Activated CD8-positive, alpha-beta T cell treated with anti-CD3 and anti-CD28 coated beads for 36 hours (primary cell): Measurements from ENCODE around the gene ECHDC3. TPM values are rescaled to one million over a fixed set of nuclear protein-coding genes. Genes with fewer than 3 reads are reported as not detected.

Experiments
- ATAC-seq: fragments of 200-7000 bp; cut with Tn5 transposase; one replicate; pipeline ENCODE4 v1.10.0; 2021; ENCODE audit warnings: mild to moderate bottlenecking, moderate library complexity
- CTCF ChIA-PET: fragments of 350-600 bp; sonication (Branson Sonifier 250); formaldehyde crosslinking; loops from one replicate; lab custom pipeline; 2021; ENCODE audit warnings: antibody characterized with exemption; lab: Charles Lee
- POLR2A ChIA-PET: fragments of 350-600 bp; sonication (Branson Sonifier 250); formaldehyde crosslinking; loops from one replicate; lab custom pipeline; 2021; ENCODE audit warnings: antibody characterized with exemption; lab: Charles Lee
- DNase-seq: peaks from one replicate; pipeline ENCODE4 v3.0.0-alpha.2; 2020
- H3K27ac Mint-ChIP-seq: one replicate; pipeline ENCODE4 v1.8.0; 2021; ENCODE audit warnings: mild to moderate bottlenecking, mixed read lengths
- H3K27me3 Mint-ChIP-seq: one replicate; pipeline ENCODE4 v1.8.0; 2021; ENCODE audit warnings: mixed read lengths
- H3K36me3 Mint-ChIP-seq: one replicate; pipeline ENCODE4 v1.8.0; 2021; ENCODE audit warnings: low read depth, mixed read lengths
- H3K4me1 Mint-ChIP-seq: one replicate; pipeline ENCODE4 v1.8.0; 2021; ENCODE audit warnings: low read depth, mixed read lengths
- H3K4me3 Mint-ChIP-seq: one replicate; pipeline ENCODE4 v1.8.0; 2021; ENCODE audit warnings: mild to moderate bottlenecking, moderate library complexity, mixed read lengths
- H3K9me3 Mint-ChIP-seq: one replicate; pipeline ENCODE4 v1.8.0; 2021; ENCODE audit warnings: mixed read lengths
- CTCF ChIP-seq: fragments of 200-600 bp; IDR thresholded peaks from one replicate; pipeline ENCODE4 v1.8.0; 2022; ENCODE audit warnings: antibody characterized with exemption, mild to moderate bottlenecking
- intact Hi-C: fragments of 100-400 bp; cut with micrococcal nuclease; formaldehyde crosslinking; loops from one replicate; pipeline ENCODE4 v1.10.0; 2022
- total RNA-seq, 2 experiments: library from RNA; stranded (reverse); gene quantifications; one replicate each; pipeline ENCODE4 v1.2.3, GENCODE V29; 2021

The ECHDC3 gene
- total RNA-seq, 2 experiments from 2014 or later: 1.1 to 1.7 TPM

- CTCF ChIA-PET: interaction anchor here (1.0 to 3.6 kb wide), 2 partner anchors 196 to 340 kb away, joined by 3 to 16 read pairs; no protein-coding TSS in a partner anchor
- H3K36me3 Mint-ChIP-seq: no peaks in the 10 kb centered on the region
Observed at GRCh38 chr10:11789956-11790355, 47.8 kb downstream of the ECHDC3 start.

GRCh38 chr10:11793762-11794479 is 51.7 kb downstream of the ECHDC3 start:
- intact Hi-C loops: no loop called here
- Mint-ChIP-seq H3K4me1 (no peaks in the 10 kb centered on the region), H3K27ac (no peak overlapping the region), H3K9me3 (peaks cover 2% of the 10 kb centered on the region), H3K27me3 (peaks cover 3% of the 10 kb centered on the region), H3K36me3 (no peaks in the 10 kb centered on the region), H3K4me3 (no peak overlapping the region)
- TF ChIP-seq CTCF: no peak
- no peak for ATAC-seq
- ChIA-PET POLR2A (interaction anchor here (1.1 kb wide), 1 partner anchor 28 kb away, joined by 5 read pairs; no protein-coding TSS in a partner anchor), CTCF (interaction anchor here (1.4 to 8.2 kb wide), 4 partner anchors 12 to 278 kb away, joined by 3 to 40 read pairs (median 8); no protein-coding TSS in a partner anchor)
- no peak for DNase-seq

More at GRCh38 chr10:11789956-11790355, 47.8 kb downstream of the ECHDC3 start:
- DNase-seq (no peak), ATAC-seq (no peak)
- POLR2A ChIA-PET: no interaction called here
- intact Hi-C loops: no loop called here
- TF ChIP-seq CTCF: no peak
- H3K4me3 Mint-ChIP-seq: no peak overlapping the region
- peaks cover 8% of the 10 kb centered on the region for H3K27me3 Mint-ChIP-seq
- no peaks in the 10 kb centered on the region for H3K4me1 Mint-ChIP-seq
- H3K9me3 Mint-ChIP-seq: no peaks in the 10 kb centered on the region
- no peak overlapping the region for H3K27ac Mint-ChIP-seq

GRCh38 chr10:11794566-11794965 is 52.4 kb downstream of the ECHDC3 start:
- intact Hi-C loops: no loop called here
- H3K27ac Mint-ChIP-seq: no peak overlapping the region
- H3K9me3 Mint-ChIP-seq: peaks cover 2% of the 10 kb centered on the region
- H3K4me3 Mint-ChIP-seq: no peak overlapping the region
- no peaks in the 10 kb centered on the region for H3K36me3 Mint-ChIP-seq
- ChIA-PET POLR2A (interaction anchor here (1.1 kb wide), 1 partner anchor 27 kb away, joined by 5 read pairs; no protein-coding TSS in a partner anchor), CTCF (interaction anchor here (1.4 to 8.2 kb wide), 4 partner anchors 12 to 279 kb away, joined by 3 to 40 read pairs (median 8); no protein-coding TSS in a partner anchor)
- TF ChIP-seq CTCF: no peak
- H3K4me1 Mint-ChIP-seq: no peaks in the 10 kb centered on the region
- DNase-seq (no peak), ATAC-seq (no peak)
- H3K27me3 Mint-ChIP-seq: peaks cover 3% of the 10 kb centered on the region

GRCh38 chr10:11795101-11795920 is 53.1 kb downstream of the ECHDC3 start:
- DNase-seq (no peak), ATAC-seq (no peak)
- ChIA-PET POLR2A (interaction anchor here (1.1 kb wide), 1 partner anchor 26 kb away, joined by 5 read pairs; no protein-coding TSS in a partner anchor), CTCF (interaction anchor here (8.2 kb wide), 1 partner anchor 13 kb away, joined by 40 read pairs; no protein-coding TSS in a partner anchor)
- no peak overlapping the region for H3K27ac Mint-ChIP-seq
- H3K36me3 Mint-ChIP-seq: no peaks in the 10 kb centered on the region
- no peaks in the 10 kb centered on the region for H3K4me1 Mint-ChIP-seq
- no peak overlapping the region for H3K4me3 Mint-ChIP-seq
- H3K27me3 Mint-ChIP-seq: peaks cover 3% of the 10 kb centered on the region
- no peak for TF ChIP-seq CTCF
- H3K9me3 Mint-ChIP-seq: peaks cover 2% of the 10 kb centered on the region
- intact Hi-C loops: no loop called here
